Measurements from ENCODE around the gene SELE.

The SELE gene

GRCh38 chr1:169733924-169734323, at the start of gene SELE:
Gene SELE, minus strand, starts transcription at chr1:169734079. Its CDS starts 467 bp downstream, at chr1:169733612.
- DNase-seq: no peak

- no peak for DNase-seq
These were observed 48.7 kb upstream of the SELE start for GRCh38 chr1:169782596-169782995.

DNA sequence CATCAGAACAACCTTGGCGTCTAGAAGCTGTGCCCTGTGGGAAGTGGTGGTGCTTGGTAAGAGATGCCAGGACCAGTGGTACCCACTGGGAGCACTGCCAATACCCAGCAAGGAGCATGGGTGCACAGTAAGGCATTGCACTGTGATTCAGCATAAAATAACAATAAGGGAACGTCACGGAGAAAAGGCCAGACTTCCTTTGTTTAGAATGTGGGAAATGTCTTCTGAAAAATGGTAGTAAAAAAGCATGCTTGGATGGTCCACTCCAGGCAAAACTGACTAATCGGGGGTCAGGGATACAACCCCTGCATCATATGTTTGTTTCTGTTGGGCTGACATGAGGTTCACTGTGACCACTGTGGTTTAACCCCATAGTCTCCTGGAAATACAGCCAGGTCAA, 46.1 kb upstream of the SELE start:
- DNase-seq: no peak

DNA sequence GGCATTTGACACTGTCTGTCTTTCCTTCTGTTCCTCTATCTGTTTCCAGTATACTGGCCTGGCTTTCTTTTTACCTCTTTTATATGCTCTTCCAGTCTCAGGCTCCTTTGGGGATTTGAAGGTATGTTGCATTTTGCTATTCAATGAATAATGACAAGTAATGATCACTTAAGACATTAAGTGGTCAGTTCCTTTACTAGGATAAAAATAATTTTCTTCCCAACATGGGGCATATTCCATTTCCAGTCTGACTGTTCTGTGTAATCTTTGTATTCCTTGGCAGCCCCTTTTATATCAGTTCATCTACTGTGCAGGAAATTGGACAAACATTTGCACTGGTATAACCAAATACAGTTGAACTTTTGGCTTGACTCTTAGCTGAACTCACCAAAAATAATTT, 45.3 kb upstream of the SELE start:
- no peak for DNase-seq

DNA sequence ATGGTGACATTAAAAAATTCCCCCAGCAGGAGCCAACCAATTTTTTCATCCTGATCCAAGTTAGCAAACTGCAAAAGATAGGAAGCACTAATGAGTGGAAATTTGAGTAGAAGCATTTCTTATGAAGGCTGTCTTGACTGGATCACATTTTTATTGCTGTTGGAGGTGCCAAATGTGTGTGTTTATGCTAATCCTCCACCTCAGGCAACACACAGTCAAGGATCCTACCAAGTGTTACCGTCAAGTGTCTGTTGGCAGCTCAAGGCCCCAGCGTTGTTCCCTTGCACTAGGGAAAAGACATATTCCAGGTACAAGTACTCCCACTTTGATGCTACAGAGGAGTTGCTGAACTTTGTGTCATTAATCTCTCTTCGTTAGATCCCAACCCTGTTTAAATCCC, 42.6 kb upstream of the SELE start:
- DNase-seq: no peak

GRCh38 chr1:169768161-169768560, 34.3 kb upstream of the SELE start:
- DNase-seq: no peak

GRCh38 chr1:169765580-169766331, 31.9 kb upstream of the SELE start:
- no peak for DNase-seq

DNA sequence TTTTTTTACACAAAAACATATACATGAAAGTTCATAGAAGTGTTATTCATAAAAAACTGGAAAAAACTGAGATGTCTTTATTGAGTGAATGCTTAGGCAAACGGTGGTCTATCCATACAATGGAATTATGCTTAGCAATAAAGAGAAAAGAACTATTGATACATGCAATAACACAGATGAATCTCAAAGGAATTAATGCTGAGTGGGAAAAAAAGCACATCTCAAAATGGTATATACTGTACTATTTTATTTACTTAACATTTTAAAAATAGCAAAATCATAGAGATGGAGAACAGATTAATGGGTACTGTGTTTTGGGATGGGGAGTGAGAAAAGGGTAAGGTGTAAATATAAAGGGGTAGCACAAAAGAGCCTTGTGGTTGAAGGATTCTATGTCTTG, 31.0 kb upstream of the SELE start:
- no peak for DNase-seq

DNA sequence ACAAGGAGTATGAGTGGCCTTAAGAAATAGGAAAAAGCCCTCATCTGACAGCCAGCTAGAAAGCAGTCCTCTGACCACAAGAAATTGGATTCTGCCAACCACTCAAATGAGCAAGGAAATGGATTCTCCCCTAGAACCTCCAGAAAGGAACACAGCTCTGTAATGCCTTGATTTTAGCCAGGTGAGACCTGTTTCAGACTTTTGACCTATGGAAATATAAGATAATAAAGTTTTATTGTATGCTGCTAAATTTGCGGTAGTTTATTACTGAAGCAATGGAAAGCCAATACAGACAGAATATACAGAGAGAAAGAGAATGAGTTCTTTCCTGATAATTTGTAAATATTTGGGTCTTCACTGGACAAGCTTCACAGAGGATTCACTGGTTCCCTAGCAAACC, 28.8 kb upstream of the SELE start:
- no peak for DNase-seq

DNA sequence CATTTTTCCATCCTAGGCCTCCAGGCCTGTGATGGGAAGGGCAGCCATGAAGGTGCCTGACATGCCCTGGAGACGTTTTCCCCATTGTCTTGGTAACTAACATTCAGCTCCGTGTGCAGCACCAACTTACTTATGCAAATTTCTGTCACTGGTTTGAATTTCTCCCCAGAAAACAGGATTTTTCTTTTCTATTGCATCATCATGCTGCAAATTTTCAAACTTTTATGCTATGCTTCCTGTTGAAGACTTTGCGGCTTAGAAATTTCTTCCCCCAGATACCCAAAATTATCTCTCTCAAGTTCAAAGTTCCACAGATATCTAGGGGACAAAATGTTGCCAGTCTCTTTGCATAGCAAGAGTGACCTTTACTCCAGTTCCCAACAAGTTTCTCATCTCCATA, 25.2 kb upstream of the SELE start:
- DNase-seq: no peak

GRCh38 chr1:169753549-169753948, 19.7 kb upstream of the SELE start:
- DNase-seq: no peak

- no peak for DNase-seq
These were observed 16.2 kb upstream of the SELE start for GRCh38 chr1:169750041-169750440.

DNA sequence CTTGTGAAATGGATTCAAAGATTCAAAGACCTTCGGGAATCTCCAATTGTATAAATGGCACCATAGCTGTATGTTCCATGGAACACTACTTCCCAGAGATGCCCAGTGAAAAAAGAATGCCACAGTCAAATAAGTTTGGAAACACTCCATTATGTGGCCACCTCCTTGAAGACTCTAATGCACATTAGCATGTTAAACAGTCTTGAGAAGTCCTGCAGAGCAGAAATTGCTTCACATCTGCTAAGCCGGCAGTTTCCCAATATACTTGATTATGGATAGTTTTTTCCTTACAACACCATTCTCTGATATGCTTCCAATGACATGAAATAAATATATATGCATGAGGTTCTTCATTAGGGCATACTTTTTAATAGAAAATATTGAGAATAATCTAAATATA, 12.7 kb upstream of the SELE start:
- DNase-seq: no peak

- no peak for DNase-seq
These were observed 11.4 kb upstream of the SELE start for GRCh38 chr1:169745015-169745861.

DNA sequence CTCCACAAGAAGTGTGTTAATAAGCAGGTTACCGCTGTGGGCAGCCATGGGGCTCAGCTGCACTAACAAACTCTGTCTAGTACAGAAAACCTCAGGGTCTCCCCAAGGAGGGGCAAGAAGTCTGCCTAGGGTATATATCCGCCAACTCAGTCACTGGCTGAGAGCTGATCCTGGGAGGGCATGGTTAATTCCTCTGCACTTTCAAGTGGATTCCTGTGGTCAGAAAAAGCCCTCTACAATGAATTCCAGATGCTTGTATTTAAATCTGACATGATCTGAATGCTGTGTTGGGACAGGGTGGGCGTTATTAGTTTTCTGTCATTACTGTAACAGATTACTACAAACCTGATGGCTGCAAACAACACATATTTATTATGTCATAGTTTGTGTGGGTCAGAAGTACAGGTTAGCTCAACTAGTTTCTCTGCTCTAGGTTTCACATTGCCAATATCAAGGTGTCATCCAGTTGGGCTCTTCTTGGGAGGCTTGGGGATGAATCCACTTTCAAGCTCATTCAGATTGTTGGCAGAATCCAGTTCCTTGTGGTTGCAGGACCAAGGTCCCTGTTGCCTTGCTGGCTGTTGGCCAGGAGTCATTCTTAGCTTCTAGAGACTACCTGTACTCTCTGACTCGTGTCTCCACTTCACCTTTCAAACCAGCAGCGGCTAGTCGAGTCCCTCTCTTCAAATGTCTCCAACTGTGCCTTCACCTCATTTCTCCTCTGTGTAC, 8.0 kb upstream of the SELE start:
- DNase-seq: no peak

DNA sequence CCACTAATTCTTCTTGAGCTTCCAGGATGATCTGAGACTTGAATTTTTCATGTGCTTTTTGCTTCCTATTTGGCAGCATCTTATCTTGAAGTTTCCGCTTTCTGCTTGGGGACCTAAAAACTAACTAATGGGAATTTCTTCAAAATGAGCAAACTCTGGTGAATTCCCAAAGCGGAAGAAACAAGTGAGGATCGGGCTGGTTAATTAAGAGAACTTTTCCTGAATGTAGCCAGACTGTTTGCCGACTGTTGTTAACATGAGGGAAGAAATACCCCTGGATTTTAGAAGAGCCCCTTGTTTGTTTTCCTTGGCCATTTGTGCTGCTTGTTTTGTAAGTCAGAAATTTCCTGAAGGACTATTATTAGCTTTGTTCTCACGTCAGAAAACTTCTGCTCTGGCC, 6.1 kb upstream of the SELE start:
- DNase-seq: no peak

- no peak for DNase-seq
These were observed 2.4 kb downstream of the SELE start for GRCh38 chr1:169731446-169731845.

DNA sequence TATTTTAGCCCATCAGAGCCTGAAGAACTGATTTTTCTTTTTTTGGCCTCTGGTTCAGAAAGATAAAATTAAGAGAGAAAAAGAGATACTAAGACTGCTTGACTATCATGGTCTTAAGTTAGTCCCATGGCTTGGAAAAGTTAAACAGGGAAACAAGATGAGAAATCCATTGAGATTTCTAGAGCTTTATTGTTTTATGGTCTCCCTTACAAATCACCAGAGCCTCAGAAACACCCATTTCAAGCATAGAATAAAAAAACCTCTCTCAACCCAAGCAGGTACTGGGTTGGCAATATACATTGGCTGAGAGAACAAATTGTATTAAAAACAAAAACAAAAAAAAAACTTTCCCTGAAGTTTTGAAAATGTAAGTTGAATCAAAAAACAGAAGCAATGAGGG, 3.9 kb downstream of the SELE start:
- DNase-seq: no peak

DNA sequence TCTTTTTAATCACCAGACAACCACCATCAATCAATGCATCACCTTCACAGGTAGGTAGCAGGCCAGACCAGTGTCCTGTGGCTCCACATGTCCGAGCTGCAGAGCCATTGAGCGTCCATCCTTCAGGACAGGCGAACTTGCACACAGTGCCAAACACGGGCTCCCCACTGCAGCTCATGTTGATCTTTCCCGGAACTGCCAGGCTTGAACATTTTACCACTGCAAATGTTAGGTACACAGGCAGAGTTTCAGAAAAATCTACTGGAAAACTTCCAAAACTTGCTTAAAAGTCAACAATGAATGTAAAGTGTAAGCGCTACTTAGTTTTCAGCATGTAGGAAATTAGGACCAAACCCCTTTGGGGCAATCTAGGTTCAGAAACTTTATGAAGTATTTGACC, 6.6 kb downstream of the SELE start:
- no peak for DNase-seq

DNA sequence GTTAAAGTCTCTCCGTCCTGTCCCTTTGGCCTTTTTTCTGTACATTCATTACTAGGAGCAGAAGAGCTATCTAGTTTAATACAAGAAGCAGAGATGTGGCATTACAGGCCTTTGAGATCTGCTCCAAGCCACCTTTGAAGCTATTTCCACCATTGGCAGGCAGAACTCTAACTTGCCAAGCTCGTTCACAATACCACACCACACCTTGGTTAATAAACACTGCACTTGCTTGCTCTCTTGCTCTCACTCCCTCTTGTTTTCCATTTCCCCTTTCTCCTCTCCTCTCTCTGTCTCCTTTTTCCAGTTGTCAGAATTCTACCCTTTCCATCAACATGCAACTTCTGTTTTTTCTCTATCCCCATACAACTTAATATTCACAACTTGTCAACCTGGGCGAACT, 7.0 kb downstream of the SELE start:
- no peak for DNase-seq

DNA sequence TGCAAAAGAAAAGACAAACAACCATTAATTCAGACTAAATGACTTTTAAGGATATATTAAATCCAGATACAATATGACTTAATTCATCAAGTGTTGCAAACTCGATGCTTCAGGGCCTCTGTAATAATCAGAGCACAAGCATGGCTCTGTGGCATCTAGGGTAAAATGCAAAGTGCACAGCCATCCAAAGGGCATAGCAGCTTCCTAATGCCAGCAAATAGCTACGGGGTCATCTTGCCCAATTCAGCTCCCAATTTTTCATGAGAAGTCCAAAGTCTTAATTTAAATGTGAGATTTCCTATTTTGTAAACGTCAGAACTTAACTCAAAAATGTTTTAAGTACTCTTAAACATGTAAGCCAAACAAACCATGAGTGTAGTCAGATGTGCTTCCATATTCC, 7.9 kb downstream of the SELE start:
- no peak for DNase-seq

- no peak for DNase-seq
These were observed 9.7 kb downstream of the SELE start for GRCh38 chr1:169724168-169724567.

- DNase-seq: no peak
These were observed 10.1 kb downstream of the SELE start for GRCh38 chr1:169723763-169724162.

GRCh38 chr1:169722779-169723178, 11.1 kb downstream of the SELE start:
- DNase-seq: no peak
